Measurements from ENCODE around the gene HOXA11.
A peak's percentile ranks its signal among the peaks of the same experiment; 100 is the strongest.

HOXA11 gene

GRCh38 chr7:27164367-27165088, 20.5 kb downstream of the HOXA11 start:
- Histone ChIP-seq H3K36me3 (ENCODE audit: control insufficient read depth in 2 of 2, insufficient read depth in 2 of 2, low read length in 2 of 2) (no peaks in the 10 kb centered on the region), H3K9ac (ENCODE audit: low read length in 2 of 2) (no peak overlapping the region), H3K27me3 (ENCODE audit: control insufficient read depth in 1 of 2, insufficient read depth in 2 of 2, low read length in 2 of 2) (peaks cover 80 to 97% of the 10 kb centered on the region in 2 donors), H3K9me3 (ENCODE audit: control insufficient read depth in 2 of 2, low read length in 2 of 2) (no peaks in the 10 kb centered on the region), H3K4me1 (ENCODE audit: control insufficient read depth, insufficient read depth, low read length) (peaks cover 31% of the 10 kb centered on the region), H3K27ac (ENCODE audit: low read length) (no peak overlapping the region), H3K4me3 (ENCODE audit: low read length in 2 of 2) (peak overlapping the region in 1 of 2 donors; percentile 40)

- H3K9ac ChIP-seq (ENCODE audit: low read length in 2 of 2) = no peak overlapping the region
- H3K9me3 ChIP-seq (ENCODE audit: control insufficient read depth in 2 of 2, low read length in 2 of 2) = no peaks in the 10 kb centered on the region
- no peak overlapping the region for H3K4me3 ChIP-seq (ENCODE audit: low read length in 2 of 2)
- H3K36me3 ChIP-seq (ENCODE audit: control insufficient read depth in 2 of 2, insufficient read depth in 2 of 2, low read length in 2 of 2) = no peaks in the 10 kb centered on the region
- no peak overlapping the region for H3K27ac ChIP-seq (ENCODE audit: low read length)
- H3K4me1 ChIP-seq (ENCODE audit: control insufficient read depth, insufficient read depth, low read length) = peaks cover 27% of the 10 kb centered on the region
- H3K27me3 ChIP-seq (ENCODE audit: control insufficient read depth in 1 of 2, insufficient read depth in 2 of 2, low read length in 2 of 2) = peaks cover 83 to 97% of the 10 kb centered on the region in 2 donors
These were observed 21.0 kb downstream of the HOXA11 start for GRCh38 chr7:27164045-27164366.

- Histone ChIP-seq H3K4me3 (ENCODE audit: low read length in 2 of 2) (no peak overlapping the region), H3K4me1 (ENCODE audit: control insufficient read depth, insufficient read depth, low read length) (peaks cover 30% of the 10 kb centered on the region), H3K9ac (ENCODE audit: low read length in 2 of 2) (no peak overlapping the region), H3K27me3 (ENCODE audit: control insufficient read depth in 1 of 2, insufficient read depth in 2 of 2, low read length in 2 of 2) (peaks cover 83 to 97% of the 10 kb centered on the region in 2 donors), H3K9me3 (ENCODE audit: control insufficient read depth in 2 of 2, low read length in 2 of 2) (no peaks in the 10 kb centered on the region), H3K36me3 (ENCODE audit: control insufficient read depth in 2 of 2, insufficient read depth in 2 of 2, low read length in 2 of 2) (no peaks in the 10 kb centered on the region), H3K27ac (ENCODE audit: low read length) (no peak overlapping the region)
These were observed 21.6 kb downstream of the HOXA11 start for GRCh38 chr7:27163288-27164044.

- H3K9ac ChIP-seq (ENCODE audit: low read length in 2 of 2) = no peak overlapping the region
- peaks cover 32% of the 10 kb centered on the region for H3K4me1 ChIP-seq (ENCODE audit: control insufficient read depth, insufficient read depth, low read length)
- peaks cover 83 to 97% of the 10 kb centered on the region in 2 donors for H3K27me3 ChIP-seq (ENCODE audit: control insufficient read depth in 1 of 2, insufficient read depth in 2 of 2, low read length in 2 of 2)
- H3K4me3 ChIP-seq (ENCODE audit: low read length in 2 of 2) = no peak overlapping the region
- no peak overlapping the region for H3K27ac ChIP-seq (ENCODE audit: low read length)
- no peaks in the 10 kb centered on the region for H3K36me3 ChIP-seq (ENCODE audit: control insufficient read depth in 2 of 2, insufficient read depth in 2 of 2, low read length in 2 of 2)
- no peaks in the 10 kb centered on the region for H3K9me3 ChIP-seq (ENCODE audit: control insufficient read depth in 2 of 2, low read length in 2 of 2)
These were observed 22.3 kb downstream of the HOXA11 start for GRCh38 chr7:27162561-27163287.

- H3K4me3 ChIP-seq (ENCODE audit: low read length in 2 of 2) = no peak overlapping the region
- H3K27ac ChIP-seq (ENCODE audit: low read length) = no peak overlapping the region
- H3K9me3 ChIP-seq (ENCODE audit: control insufficient read depth in 2 of 2, low read length in 2 of 2) = no peaks in the 10 kb centered on the region
- H3K36me3 ChIP-seq (ENCODE audit: control insufficient read depth in 2 of 2, insufficient read depth in 2 of 2, low read length in 2 of 2) = no peaks in the 10 kb centered on the region
- H3K27me3 ChIP-seq (ENCODE audit: control insufficient read depth in 1 of 2, insufficient read depth in 2 of 2, low read length in 2 of 2) = peaks cover 83 to 97% of the 10 kb centered on the region in 2 donors
- peaks cover 34% of the 10 kb centered on the region for H3K4me1 ChIP-seq (ENCODE audit: control insufficient read depth, insufficient read depth, low read length)
- no peak overlapping the region for H3K9ac ChIP-seq (ENCODE audit: low read length in 2 of 2)
These were observed 23.1 kb downstream of the HOXA11 start for GRCh38 chr7:27161721-27162560.

- Histone ChIP-seq H3K4me3 (ENCODE audit: low read length in 2 of 2) (peak overlapping the region; percentile 52 to 76), H3K9me3 (ENCODE audit: control insufficient read depth in 2 of 2, low read length in 2 of 2) (no peaks in the 10 kb centered on the region), H3K36me3 (ENCODE audit: control insufficient read depth in 2 of 2, insufficient read depth in 2 of 2, low read length in 2 of 2) (no peaks in the 10 kb centered on the region), H3K4me1 (ENCODE audit: control insufficient read depth, insufficient read depth, low read length) (peaks cover 32% of the 10 kb centered on the region), H3K27ac (ENCODE audit: low read length) (no peak overlapping the region), H3K27me3 (ENCODE audit: control insufficient read depth in 1 of 2, insufficient read depth in 2 of 2, low read length in 2 of 2) (peaks cover 81 to 96% of the 10 kb centered on the region in 2 donors), H3K9ac (ENCODE audit: low read length in 2 of 2) (peak overlapping the region in 1 of 2 donors; percentile 4)
These were observed 23.8 kb downstream of the HOXA11 start for GRCh38 chr7:27161214-27161720.

GRCh38 chr7:27160546-27161213, 24.4 kb downstream of the HOXA11 start:
- Histone ChIP-seq H3K9ac (ENCODE audit: low read length in 2 of 2) (peak overlapping the region in 1 of 2 donors; percentile 4), H3K36me3 (ENCODE audit: control insufficient read depth in 2 of 2, insufficient read depth in 2 of 2, low read length in 2 of 2) (no peaks in the 10 kb centered on the region), H3K9me3 (ENCODE audit: control insufficient read depth in 2 of 2, low read length in 2 of 2) (no peaks in the 10 kb centered on the region), H3K4me1 (ENCODE audit: control insufficient read depth, insufficient read depth, low read length) (peaks cover 36% of the 10 kb centered on the region), H3K27me3 (ENCODE audit: control insufficient read depth in 1 of 2, insufficient read depth in 2 of 2, low read length in 2 of 2) (peaks cover 79 to 96% of the 10 kb centered on the region in 2 donors), H3K4me3 (ENCODE audit: low read length in 2 of 2) (peak overlapping the region; percentile 52 to 76), H3K27ac (ENCODE audit: low read length) (no peak overlapping the region)

GRCh38 chr7:27160145-27160545, 24.9 kb downstream of the HOXA11 start:
- Histone ChIP-seq H3K27me3 (ENCODE audit: control insufficient read depth in 1 of 2, insufficient read depth in 2 of 2, low read length in 2 of 2) (peaks cover 79 to 96% of the 10 kb centered on the region in 2 donors), H3K27ac (ENCODE audit: low read length) (no peak overlapping the region), H3K36me3 (ENCODE audit: control insufficient read depth in 2 of 2, insufficient read depth in 2 of 2, low read length in 2 of 2) (no peaks in the 10 kb centered on the region), H3K9me3 (ENCODE audit: control insufficient read depth in 2 of 2, low read length in 2 of 2) (no peaks in the 10 kb centered on the region), H3K9ac (ENCODE audit: low read length in 2 of 2) (no peak overlapping the region), H3K4me3 (ENCODE audit: low read length in 2 of 2) (peak overlapping the region; percentile 52 to 76), H3K4me1 (ENCODE audit: control insufficient read depth, insufficient read depth, low read length) (peaks cover 40% of the 10 kb centered on the region)

- H3K9ac ChIP-seq (ENCODE audit: low read length in 2 of 2) = no peak overlapping the region
- no peaks in the 10 kb centered on the region for H3K9me3 ChIP-seq (ENCODE audit: control insufficient read depth in 2 of 2, low read length in 2 of 2)
- H3K4me1 ChIP-seq (ENCODE audit: control insufficient read depth, insufficient read depth, low read length) = peaks cover 44% of the 10 kb centered on the region
- H3K27ac ChIP-seq (ENCODE audit: low read length) = no peak overlapping the region
- no peak overlapping the region for H3K4me3 ChIP-seq (ENCODE audit: low read length in 2 of 2)
- H3K36me3 ChIP-seq (ENCODE audit: control insufficient read depth in 2 of 2, insufficient read depth in 2 of 2, low read length in 2 of 2) = no peaks in the 10 kb centered on the region
- H3K27me3 ChIP-seq (ENCODE audit: control insufficient read depth in 1 of 2, insufficient read depth in 2 of 2, low read length in 2 of 2) = peaks cover 79 to 96% of the 10 kb centered on the region in 2 donors
These were observed 25.5 kb downstream of the HOXA11 start for GRCh38 chr7:27159266-27160144.
